ENCODE measurements around the gene ME3. TPM values are rescaled to one million over a fixed set of nuclear protein-coding genes. Genes with fewer than 3 reads are reported as not detected.

Gene ME3
- 33.4 TPM for total RNA-seq
- long read RNA-seq, transcript ME3-212 (15 exons, 2,311 nt), result minor isoform, 10 of 99 reads
- long read RNA-seq, transcript ME3-202 (14 exons, 2,240 nt), result major isoform, 56 of 99 reads
- long read RNA-seq, partial matches to known transcripts, result 1 of 99 reads
- long read RNA-seq, other reads (novel, unspliced or antisense), result 32 of 99 reads

- intact Hi-C loops (cut with micrococcal nuclease), result no loop called here
- Histone ChIP-seq H3K27ac (replicated peaks) (peak within 1 kb of the TSS; percentile 94), H3K9me3 (replicated peaks) (no peaks in the 10 kb centered on the region), H3K27me3 (ENCODE audit: low read depth) (no peaks in the 10 kb centered on the region), H3K4me1 (peaks cover 63% of the 10 kb centered on the region), H3K36me3 (peaks cover 8% of the 10 kb centered on the region), H3K4me3 (peak within 1 kb of the TSS; percentile 81)
- TF ChIP-seq, protein P1, sequence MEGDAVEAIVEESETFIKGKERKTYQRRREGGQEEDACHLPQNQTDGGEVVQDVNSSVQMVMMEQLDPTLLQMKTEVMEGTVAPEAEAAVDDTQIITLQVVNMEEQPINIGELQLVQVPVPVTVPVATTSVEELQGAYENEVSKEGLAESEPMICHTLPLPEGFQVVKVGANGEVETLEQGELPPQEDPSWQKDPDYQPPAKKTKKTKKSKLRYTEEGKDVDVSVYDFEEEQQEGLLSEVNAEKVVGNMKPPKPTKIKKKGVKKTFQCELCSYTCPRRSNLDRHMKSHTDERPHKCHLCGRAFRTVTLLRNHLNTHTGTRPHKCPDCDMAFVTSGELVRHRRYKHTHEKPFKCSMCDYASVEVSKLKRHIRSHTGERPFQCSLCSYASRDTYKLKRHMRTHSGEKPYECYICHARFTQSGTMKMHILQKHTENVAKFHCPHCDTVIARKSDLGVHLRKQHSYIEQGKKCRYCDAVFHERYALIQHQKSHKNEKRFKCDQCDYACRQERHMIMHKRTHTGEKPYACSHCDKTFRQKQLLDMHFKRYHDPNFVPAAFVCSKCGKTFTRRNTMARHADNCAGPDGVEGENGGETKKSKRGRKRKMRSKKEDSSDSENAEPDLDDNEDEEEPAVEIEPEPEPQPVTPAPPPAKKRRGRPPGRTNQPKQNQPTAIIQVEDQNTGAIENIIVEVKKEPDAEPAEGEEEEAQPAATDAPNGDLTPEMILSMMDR (IDR thresholded peaks at IDR 0.05; ENCODE audit: borderline replicate concordance), result no peak
- peak; percentile 70 for DNase-seq
Measured at GRCh38 chr11:86672007-86672621, at the start of gene ME3. Gene ME3, minus strand, starts transcription at chr11:86672616.

GRCh38 chr11:86722006-86722405 is 49.6 kb upstream of the ME3 start:
- DNase-seq, result no peak
- no peaks in the 10 kb centered on the region for H3K27me3 ChIP-seq (ENCODE audit: low read depth)
- no peaks in the 10 kb centered on the region for H3K4me1 ChIP-seq
- H3K9me3 ChIP-seq (replicated peaks), result peaks cover 32% of the 10 kb centered on the region
- H3K27ac ChIP-seq (replicated peaks), result no peak overlapping the region
- no peak overlapping the region for H3K4me3 ChIP-seq
- TF ChIP-seq, protein P1 (IDR thresholded peaks at IDR 0.05; ENCODE audit: borderline replicate concordance), result no peak
- H3K36me3 ChIP-seq, result no peaks in the 10 kb centered on the region
- intact Hi-C loops (cut with micrococcal nuclease), result no loop called here

GRCh38 chr11:86720546-86720945 is 48.1 kb upstream of the ME3 start:
- TF ChIP-seq, protein P1 (IDR thresholded peaks at IDR 0.05; ENCODE audit: borderline replicate concordance), result no peak
- no peak overlapping the region for H3K4me3 ChIP-seq
- intact Hi-C loops (cut with micrococcal nuclease), result no loop called here
- peaks cover 32% of the 10 kb centered on the region for H3K9me3 ChIP-seq (replicated peaks)
- peaks cover 4% of the 10 kb centered on the region for H3K4me1 ChIP-seq
- H3K27me3 ChIP-seq (ENCODE audit: low read depth), result no peaks in the 10 kb centered on the region
- no peak overlapping the region for H3K27ac ChIP-seq (replicated peaks)
- no peak for DNase-seq
- H3K36me3 ChIP-seq, result no peaks in the 10 kb centered on the region

GRCh38 chr11:86719781-86720463 is 47.5 kb upstream of the ME3 start:
- no peak for DNase-seq
- Histone ChIP-seq H3K4me1 (peaks cover 4% of the 10 kb centered on the region), H3K27me3 (ENCODE audit: low read depth) (no peaks in the 10 kb centered on the region), H3K4me3 (no peak overlapping the region), H3K36me3 (no peaks in the 10 kb centered on the region), H3K27ac (replicated peaks) (no peak overlapping the region), H3K9me3 (replicated peaks) (peaks cover 32% of the 10 kb centered on the region)
- TF ChIP-seq, protein P1 (IDR thresholded peaks at IDR 0.05; ENCODE audit: borderline replicate concordance), result no peak
- intact Hi-C loops (cut with micrococcal nuclease), result no loop called here

GRCh38 chr11:86718999-86719398 is 46.6 kb upstream of the ME3 start:
- intact Hi-C loops (cut with micrococcal nuclease), result no loop called here
- DNase-seq, result no peak
- no peak overlapping the region for H3K4me3 ChIP-seq
- TF ChIP-seq, protein P1 (IDR thresholded peaks at IDR 0.05; ENCODE audit: borderline replicate concordance), result no peak
- H3K36me3 ChIP-seq, result no peaks in the 10 kb centered on the region
- no peak overlapping the region for H3K27ac ChIP-seq (replicated peaks)
- no peaks in the 10 kb centered on the region for H3K27me3 ChIP-seq (ENCODE audit: low read depth)
- H3K9me3 ChIP-seq (replicated peaks), result peaks cover 28% of the 10 kb centered on the region
- peaks cover 4% of the 10 kb centered on the region for H3K4me1 ChIP-seq
